Measurements from ENCODE around the gene USP25. TPM values are rescaled to one million over a fixed set of nuclear protein-coding genes. Genes with fewer than 3 reads are reported as not detected.

Gene USP25
- total RNA-seq, 1 donor from 2014 or later = 103 TPM

- no peak for DNase-seq
Observed at GRCh38 chr21:15766952-15767603, 37.3 kb downstream of the USP25 start.

GRCh38 chr21:15768045-15768601, 38.3 kb downstream of the USP25 start:
- DNase-seq = no peak

- DNase-seq = no peak
Observed at GRCh38 chr21:15768853-15769252, 39.1 kb downstream of the USP25 start.

- no peak for DNase-seq
Observed at GRCh38 chr21:15771311-15771710, 41.5 kb downstream of the USP25 start.

GRCh38 chr21:15772654-15773053, 42.9 kb downstream of the USP25 start:
- no peak for DNase-seq

GRCh38 chr21:15774590-15774989, 44.8 kb downstream of the USP25 start:
- DNase-seq = no peak

- DNase-seq = no peak
Observed at GRCh38 chr21:15775291-15775690, 45.5 kb downstream of the USP25 start.

- no peak for DNase-seq
Observed at GRCh38 chr21:15775981-15776380, 46.2 kb downstream of the USP25 start.

GRCh38 chr21:15776818-15777217, 47.0 kb downstream of the USP25 start:
- no peak for DNase-seq

GRCh38 chr21:15781986-15782385, 52.2 kb downstream of the USP25 start:
- DNase-seq = no peak

- no peak for DNase-seq
Observed at GRCh38 chr21:15788847-15789523, 59.2 kb downstream of the USP25 start.

- no peak for DNase-seq
Observed at GRCh38 chr21:15793109-15793508, 63.3 kb downstream of the USP25 start.

- DNase-seq = no peak
Observed at GRCh38 chr21:15793550-15794235, 63.9 kb downstream of the USP25 start.

GRCh38 chr21:15794277-15794912, 64.6 kb downstream of the USP25 start:
- no peak for DNase-seq

GRCh38 chr21:15795533-15795932, 65.8 kb downstream of the USP25 start:
- no peak for DNase-seq

- DNase-seq = no peak
Observed at GRCh38 chr21:15797577-15798363, 68.0 kb downstream of the USP25 start.

- no peak for DNase-seq
Observed at GRCh38 chr21:15801352-15801863, 71.6 kb downstream of the USP25 start.

- DNase-seq = peak; percentile 34
Observed at GRCh38 chr21:15804247-15805005, 74.6 kb downstream of the USP25 start.

GRCh38 chr21:15809065-15809464, 79.3 kb downstream of the USP25 start:
- no peak for DNase-seq

- DNase-seq = peak; percentile 7
Observed at GRCh38 chr21:15809818-15810217, 80.0 kb downstream of the USP25 start.

- no peak for DNase-seq
Observed at GRCh38 chr21:15815285-15815684, 85.5 kb downstream of the USP25 start.

Data from tongue (tissue), 2 donors.